Smooth muscle cell (in vitro differentiated cells): ENCODE results near the gene GATA5. TPM values are rescaled to one million over a fixed set of nuclear protein-coding genes. Genes with fewer than 3 reads are reported as not detected.

Source experiments
- DNase-seq: peaks from one replicate; lab custom pipeline; 2025; ENCODE audit not compliant: unreplicated experiment; lab: John Stamatoyannopoulos, UW
- H2AFZ ChIP-seq: fragments of 200-600 bp; sonication (generic); 2 replicates; pipeline ENCODE4 v1.6.0; 2016; ENCODE audit warnings: antibody characterized with exemption, low read depth, mild to moderate bottlenecking
- H3F3A ChIP-seq: fragments of 200-600 bp; sonication (generic); 2 replicates; pipeline ENCODE4 v1.6.0; 2017; ENCODE audit warnings: antibody characterized with exemption, low read depth
- H3K27ac ChIP-seq: fragments of 200-600 bp; sonication (generic); 2 replicates; pipeline ENCODE4 v1.5.1; 2016; ENCODE audit warnings: low read depth, mild to moderate bottlenecking
- H3K27me3 ChIP-seq: fragments of 200-600 bp; sonication (generic); 2 replicates; pipeline ENCODE4 v1.6.1; 2016; ENCODE audit warnings: low read depth, mild to moderate bottlenecking
- H3K36me3 ChIP-seq: fragments of 200-600 bp; sonication (generic); 2 replicates; pipeline ENCODE4 v1.5.1; 2016; ENCODE audit warnings: low read depth
- H3K4me1 ChIP-seq: fragments of 200-600 bp; sonication (generic); 2 replicates; pipeline ENCODE4 v1.5.1; 2016; ENCODE audit warnings: low read depth
- H3K4me2 ChIP-seq: fragments of 200-600 bp; sonication (generic); 2 replicates; pipeline ENCODE4 v1.6.0; 2016; ENCODE audit warnings: mild to moderate bottlenecking
- H3K4me3 ChIP-seq: fragments of 200-600 bp; sonication (generic); 2 replicates; pipeline ENCODE4 v1.5.1; 2016; ENCODE audit warnings: mild to moderate bottlenecking
- H3K79me2 ChIP-seq: fragments of 200-600 bp; sonication (generic); 2 replicates; pipeline ENCODE4 v1.6.0; 2016; ENCODE audit warnings: low read depth, mild to moderate bottlenecking
- H3K9ac ChIP-seq: fragments of 200-600 bp; sonication (generic); 2 replicates; pipeline ENCODE4 v1.6.0; 2016; ENCODE audit warnings: low read depth
- H3K9me3 ChIP-seq: fragments of 200-600 bp; sonication (generic); replicated peaks from 2 replicates; pipeline ENCODE4 v1.5.1; 2016; ENCODE audit warnings: low read depth
- H4K20me1 ChIP-seq: fragments of 200-600 bp; sonication (generic); 2 replicates; pipeline ENCODE4 v1.6.0; 2016; ENCODE audit warnings: low read depth
- CTCF ChIP-seq: fragments of 200-600 bp; sonication (generic); IDR thresholded peaks from 2 replicates; pipeline ENCODE4 v1.5.1; 2017; ENCODE audit warnings: borderline replicate concordance, mild to moderate bottlenecking, antibody characterized with exemption; ENCODE audit not compliant: insufficient read depth, poor library complexity, severe bottlenecking
- WGBS: methylation state at CpG from one replicate; pipeline ENCODE4 v1.1.7; 2016; ENCODE audit warnings: low lambda C conversion rate; 5-methylcytosine and 5-hydroxymethylcytosine counted together
- polyA plus RNA-seq: library from polyadenylated mRNA; unstranded; fragments of >200 nt; fragmentation: Nextera tagmentation; extraction: Ambion mirVana; gene quantifications from 2 replicates; pipeline ENCODE4 v1.2.1, GENCODE V29; 2016
- total RNA-seq: library from RNA; depleted of rRNA; stranded (reverse); fragments of >200 nt; gene quantifications from 2 replicates; pipeline ENCODE4 v1.2.3, GENCODE V29; 2014

GATA5 gene
- total and polyA plus RNA-seq, 2 experiments from 2014 or later = 1.9 to 9.2 TPM

DNA sequence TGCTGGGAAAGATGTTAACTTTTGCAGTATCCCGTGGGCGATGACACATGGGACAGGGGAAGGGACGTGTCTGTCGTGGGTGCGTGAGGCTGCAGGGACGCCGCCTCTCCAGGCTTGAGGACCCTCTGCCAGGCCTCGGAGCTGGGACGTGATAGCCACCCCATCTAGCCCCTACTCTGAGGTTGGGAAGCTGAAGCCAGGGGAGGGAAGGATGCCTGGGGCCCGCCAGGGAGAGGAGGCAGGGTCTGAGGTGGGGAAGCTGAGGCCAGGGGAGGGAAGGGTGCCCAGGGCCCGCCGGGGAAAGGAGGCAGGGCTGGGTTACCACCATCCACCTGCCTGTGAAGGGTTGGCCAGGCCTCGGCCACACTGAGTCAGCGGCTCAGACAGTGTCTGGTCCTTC is 38.2 kb upstream of the GATA5 start:
- H3K36me3 ChIP-seq = no peaks in the 10 kb centered on the region
- H3K27me3 ChIP-seq = no peaks in the 10 kb centered on the region
- no peak overlapping the region for H3K9ac ChIP-seq
- 89% methylated on average over 12 of the region's 14 CpGs for WGBS
- no peaks in the 10 kb centered on the region for H3K4me1 ChIP-seq
- no peaks in the 10 kb centered on the region for H3F3A ChIP-seq
- no peak for DNase-seq
- no peak for TF ChIP-seq CTCF
- no peak overlapping the region for H3K4me3 ChIP-seq
- H3K4me2 ChIP-seq = no peak overlapping the region
- no peak overlapping the region for H2AFZ ChIP-seq
- no peaks in the 10 kb centered on the region for H3K9me3 ChIP-seq
- H4K20me1 ChIP-seq = no peaks in the 10 kb centered on the region
- no peaks in the 10 kb centered on the region for H3K79me2 ChIP-seq
- no peak overlapping the region for H3K27ac ChIP-seq

- Histone ChIP-seq H3K4me1 (no peaks in the 10 kb centered on the region), H3K36me3 (no peaks in the 10 kb centered on the region), H3K79me2 (no peaks in the 10 kb centered on the region), H3K9me3 (no peaks in the 10 kb centered on the region), H3K4me3 (no peak overlapping the region), H3K27me3 (no peaks in the 10 kb centered on the region), H3F3A (no peaks in the 10 kb centered on the region), H3K4me2 (no peak overlapping the region), H2AFZ (no peak overlapping the region), H3K27ac (no peak overlapping the region), H4K20me1 (no peaks in the 10 kb centered on the region), H3K9ac (no peak overlapping the region)
- no peak for DNase-seq
- 80% methylated on average over 24 of the region's 24 CpGs for WGBS
- no peak for TF ChIP-seq CTCF
Observed at GRCh38 chr20:62511915-62512610, 36.3 kb upstream of the GATA5 start.

DNA sequence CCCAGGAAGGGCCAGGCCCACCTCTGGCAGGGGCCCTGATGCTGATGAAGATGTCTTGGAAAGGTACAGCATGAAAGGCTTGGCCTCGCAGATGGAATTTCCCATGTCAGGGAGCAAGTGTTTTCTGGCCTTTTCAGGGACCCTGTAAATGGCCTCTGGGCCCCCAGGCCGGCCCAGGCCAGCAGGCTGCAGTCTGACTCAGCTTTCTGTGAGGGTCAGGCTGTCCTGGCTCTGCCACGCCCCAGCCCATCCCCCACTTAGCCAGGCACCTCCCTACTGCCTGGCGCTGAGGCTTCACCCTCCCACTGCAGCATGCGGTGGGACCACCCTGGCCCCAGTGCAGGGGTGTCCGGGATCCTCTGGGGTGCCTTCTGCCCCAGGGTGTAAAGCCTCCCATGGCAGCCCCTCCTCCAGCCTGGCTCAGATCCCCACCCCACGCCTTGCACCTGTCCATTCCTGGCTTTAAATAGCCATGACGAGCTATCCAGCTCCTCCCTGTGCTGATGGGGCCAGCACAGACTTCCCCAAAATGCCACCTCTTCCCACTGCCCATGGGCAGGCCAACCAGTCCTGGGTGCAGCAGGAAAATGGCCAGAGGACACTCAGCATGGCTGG is 35.6 kb upstream of the GATA5 start:
- H3F3A ChIP-seq = no peaks in the 10 kb centered on the region
- no peaks in the 10 kb centered on the region for H3K36me3 ChIP-seq
- no peak overlapping the region for H3K9ac ChIP-seq
- no peak for TF ChIP-seq CTCF
- H3K27me3 ChIP-seq = no peaks in the 10 kb centered on the region
- H3K4me3 ChIP-seq = no peak overlapping the region
- no peak overlapping the region for H3K27ac ChIP-seq
- no peaks in the 10 kb centered on the region for H3K4me1 ChIP-seq
- no peaks in the 10 kb centered on the region for H3K79me2 ChIP-seq
- H3K4me2 ChIP-seq = no peak overlapping the region
- no peaks in the 10 kb centered on the region for H4K20me1 ChIP-seq
- WGBS = 80% methylated on average over 8 of the region's 8 CpGs
- DNase-seq = no peak
- H3K9me3 ChIP-seq = no peaks in the 10 kb centered on the region
- H2AFZ ChIP-seq = no peak overlapping the region

DNA sequence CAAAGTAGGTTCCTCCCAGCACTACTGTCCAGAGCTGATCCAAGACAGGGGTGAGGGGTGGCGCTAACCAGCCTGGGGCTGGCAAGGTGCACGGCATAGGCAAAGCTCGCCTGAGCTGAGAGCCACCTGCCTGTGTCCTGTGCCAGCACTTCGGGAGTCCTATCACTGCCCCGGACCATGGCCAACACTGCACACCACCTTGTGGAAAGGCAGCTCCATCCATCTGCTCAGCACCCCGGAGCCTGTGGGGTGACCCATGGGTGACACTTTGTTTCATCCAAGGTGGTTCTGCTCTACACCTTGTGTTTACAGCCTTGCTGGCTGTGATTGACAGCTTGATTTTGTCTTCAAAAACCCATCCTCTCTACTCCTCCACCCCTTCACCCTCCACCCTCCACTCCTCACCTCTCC is 32.9 kb upstream of the GATA5 start:
- no peak overlapping the region for H3K4me3 ChIP-seq
- H4K20me1 ChIP-seq = no peaks in the 10 kb centered on the region
- no peak for TF ChIP-seq CTCF
- no peaks in the 10 kb centered on the region for H3K36me3 ChIP-seq
- WGBS = 95% methylated on average over 6 of the region's 6 CpGs
- no peak overlapping the region for H3K4me2 ChIP-seq
- H3K4me1 ChIP-seq = no peaks in the 10 kb centered on the region
- H3F3A ChIP-seq = no peaks in the 10 kb centered on the region
- H3K79me2 ChIP-seq = no peaks in the 10 kb centered on the region
- no peak overlapping the region for H2AFZ ChIP-seq
- no peaks in the 10 kb centered on the region for H3K27me3 ChIP-seq
- no peak for DNase-seq
- H3K9me3 ChIP-seq = no peaks in the 10 kb centered on the region
- no peak overlapping the region for H3K9ac ChIP-seq
- H3K27ac ChIP-seq = no peak overlapping the region
